GM21786 (cell line): ENCODE data around the gene DUSP1.
"Not testable (repeated sequence)": the region's sequence is repeated elsewhere in the genome, so short reads cannot be mapped to it uniquely, and the experiment has no call there.

Experiments
- ATAC-seq: cut with Tn5 transposase; IDR thresholded peaks from one replicate; pipeline ENCODE4 v1.9.1; 2021; ENCODE audit not compliant: unreplicated experiment

Gene DUSP1

GRCh38 chr5:172798422-172799215 is 27.6 kb upstream of the DUSP1 start:
- ATAC-seq = no peak

- ATAC-seq = no peak
These were observed 26.8 kb upstream of the DUSP1 start for GRCh38 chr5:172797771-172798191.

- ATAC-seq = no peak
These were observed 25.3 kb upstream of the DUSP1 start for GRCh38 chr5:172796306-172796705.

- ATAC-seq = no peak
These were observed 24.5 kb upstream of the DUSP1 start for GRCh38 chr5:172795318-172795977.

GRCh38 chr5:172793577-172794488 is 22.8 kb upstream of the DUSP1 start:
- ATAC-seq = peak; percentile 42

GRCh38 chr5:172792701-172793570 is 21.9 kb upstream of the DUSP1 start:
- no peak for ATAC-seq

- no peak for ATAC-seq
These were observed 20.9 kb upstream of the DUSP1 start for GRCh38 chr5:172791726-172792445.

- no peak for ATAC-seq
These were observed 20.3 kb upstream of the DUSP1 start for GRCh38 chr5:172791286-172791685.

GRCh38 chr5:172790496-172790889 is 19.5 kb upstream of the DUSP1 start:
- no peak for ATAC-seq

- no peak for ATAC-seq
These were observed 18.9 kb upstream of the DUSP1 start for GRCh38 chr5:172789687-172790495.

GRCh38 chr5:172788771-172789686 is 18.0 kb upstream of the DUSP1 start:
- ATAC-seq = no peak

GRCh38 chr5:172787538-172787937 is 16.5 kb upstream of the DUSP1 start:
- not testable (repeated sequence) for ATAC-seq

GRCh38 chr5:172786736-172787462 is 15.9 kb upstream of the DUSP1 start:
- ATAC-seq = no peak

GRCh38 chr5:172785429-172786088 is 14.6 kb upstream of the DUSP1 start:
- ATAC-seq = no peak

- ATAC-seq = not testable (repeated sequence)
These were observed 13.2 kb upstream of the DUSP1 start for GRCh38 chr5:172784162-172784561.

GRCh38 chr5:172783319-172783718 is 12.3 kb upstream of the DUSP1 start:
- not testable (repeated sequence) for ATAC-seq
